HCT116 (cell line): ENCODE measurements around the gene SLC6A7. TPM values are rescaled to one million over a fixed set of nuclear protein-coding genes. Genes with fewer than 3 reads are reported as not detected.

Source experiments
- ATAC-seq: fragments of 200-7000 bp; cut with Tn5 transposase; 2 replicates; pipeline ENCODE4 v1.9.1; 2020; ENCODE audit warnings: mild to moderate bottlenecking, moderate library complexity
- BruUV-seq: library from RNA; stranded (reverse); fragments of 400-500 nt; replicated peaks from 2 replicates; lab custom pipeline; 2021; lab: Mats Ljungman, UMichigan
- CTCF ChIA-PET: fragments of 300-600 bp; sonication (Branson Sonifier 250); formaldehyde crosslinking; loops from one replicate; lab custom pipeline; 2021; ENCODE audit warnings: antibody characterized with exemption; lab: Charles Lee
- POLR2A ChIA-PET: fragments of 300-600, 350-600 bp; sonication (Branson Sonifier 250); formaldehyde crosslinking; loops from one replicate; lab custom pipeline; 2021; ENCODE audit warnings: antibody characterized with exemption; lab: Charles Lee
- RAD21 ChIA-PET, 2 experiments: fragments of 300-600 bp; sonication (Branson Sonifier 250); formaldehyde crosslinking; loops; one replicate each; lab custom pipeline; 2023; ENCODE audit warnings: low total read pairs in 2 of 2; ENCODE audit not compliant: uncharacterized antibody in 2 of 2, unreplicated experiment in 2 of 2, low non-redundant PET in 1 of 2; lab: Charles Lee
- DNase-seq: peaks from one replicate; pipeline ENCODE4 v3.0.0-alpha.2; 2010; ENCODE audit warnings: low read depth, low spot score
- H2AFZ ChIP-seq: fragments of 200-600 bp; shearing (Covaris generic), sonication (generic); 2 replicates; pipeline ENCODE4 v1.6.1; 2017; ENCODE audit warnings: low read depth, mixed run types, mixed read lengths, antibody characterized with exemption, low read length; ENCODE audit not compliant: poor library complexity, severe bottlenecking
- H3K27ac ChIP-seq: 2 replicates; pipeline ENCODE4 v1.5.1; 2012; ENCODE audit warnings: low read depth, low read length
- H3K27me3 ChIP-seq: fragments of 200-600 bp; sonication (generic); 2 replicates; pipeline ENCODE4 v1.6.1; 2016; ENCODE audit warnings: mixed run types, low read length, mixed read lengths; ENCODE audit not compliant: insufficient read depth
- H3K36me3 ChIP-seq, 2 experiments: fragments of 200-500 bp in 1 of 2; fragments of 200-600 bp in 1 of 2; sonication (Bioruptor generic) in 1 of 2; sonication (generic) in 1 of 2; 2 replicates each; pipeline versions ENCODE4 v1.5.1 to v1.6.1; 2014 to 2016; ENCODE audit warnings: low read length in 2 of 2, inconsistent platforms in 1 of 2, mixed read lengths in 1 of 2, mixed run types in 1 of 2; ENCODE audit not compliant: insufficient read depth in 2 of 2, control insufficient read depth in 1 of 2
- H3K4me1 ChIP-seq, 2 experiments: fragments of 200-600 bp in 1 of 2; sonication (generic) in 1 of 2; 2 replicates each; pipeline versions ENCODE4 v1.5.1 to v1.6.1; 2012 to 2017; ENCODE audit warnings: low read length in 2 of 2, inconsistent platforms in 1 of 2, mild to moderate bottlenecking in 1 of 2, mixed read lengths in 1 of 2, mixed run types in 1 of 2, moderate library complexity in 1 of 2; ENCODE audit not compliant: insufficient read depth in 2 of 2, control insufficient read depth in 1 of 2
- H3K4me2 ChIP-seq: fragments of 200-600 bp; sonication (generic); 2 replicates; pipeline ENCODE4 v1.6.1; 2017; ENCODE audit warnings: mixed run types, low read length, mixed read lengths
- H3K4me3 ChIP-seq, 2 experiments: fragments of 200-600 bp in 1 of 2; sonication (generic) in 1 of 2; replicated peaks in 1 of 2; 2 replicates each; pipeline ENCODE4 v1.5.1; 2011 to 2016; ENCODE audit warnings: low read length in 2 of 2, control low read depth in 1 of 2, low read depth in 1 of 2, mild to moderate bottlenecking in 1 of 2, mixed read lengths in 1 of 2, mixed run types in 1 of 2
- H3K79me2 ChIP-seq: fragments of 200-600 bp; sonication (generic); 2 replicates; pipeline ENCODE4 v1.6.1; 2017; ENCODE audit warnings: mild to moderate bottlenecking, mixed run types, low read length, moderate library complexity, mixed read lengths; ENCODE audit not compliant: insufficient read depth
- H3K9ac ChIP-seq: fragments of 200-600 bp; sonication (generic); 2 replicates; pipeline ENCODE4 v1.6.1; 2016; ENCODE audit warnings: low read length, mixed read lengths
- H3K9me2 ChIP-seq: fragments of 200-600 bp; sonication (generic), shearing (Covaris generic); 2 replicates; pipeline ENCODE4 v1.6.1; 2017; ENCODE audit warnings: mixed run types, mild to moderate bottlenecking, moderate library complexity; ENCODE audit not compliant: insufficient read depth
- H3K9me3 ChIP-seq, 2 experiments: fragments of 200-500 bp in 1 of 2; fragments of 200-600 bp in 1 of 2; sonication (Bioruptor generic) in 1 of 2; sonication (generic) in 1 of 2; 2 replicates each; pipeline ENCODE4 v1.6.1; 2014 to 2017; ENCODE audit warnings: low read length in 2 of 2, mixed read lengths in 2 of 2, inconsistent platforms in 1 of 2, low read depth in 1 of 2, mild to moderate bottlenecking in 1 of 2, mixed run types in 1 of 2, moderate library complexity in 1 of 2; ENCODE audit not compliant: control insufficient read depth in 1 of 2, insufficient read depth in 1 of 2
- H4K20me1 ChIP-seq: fragments of 200-600 bp; sonication (generic), shearing (Covaris generic); 2 replicates; pipeline ENCODE4 v1.6.1; 2017; ENCODE audit warnings: mixed run types, mild to moderate bottlenecking, moderate library complexity; ENCODE audit not compliant: insufficient read depth
- ZBTB33 ChIP-seq: IDR thresholded peaks from 2 replicates; pipeline ENCODE4 v1.6.1; 2011; ENCODE audit warnings: mild to moderate bottlenecking, low read length, moderate library complexity; ENCODE audit not compliant: insufficient replicate concordance; ENCODE audit errors: extremely low read depth
- ZFX ChIP-seq: fragments of 450-650 bp; IDR thresholded peaks from 2 replicates; pipeline ENCODE4 v1.6.1; 2017
- intact Hi-C: fragments of 100-400 bp; cut with micrococcal nuclease; formaldehyde crosslinking; loops from 2 replicates; pipeline ENCODE4 v1.10.0; 2022
- total RNA-seq: library from RNA; stranded (reverse); gene quantifications from one replicate; pipeline ENCODE4 v1.2.1, GENCODE V29; 2021; ENCODE audit not compliant: unreplicated experiment

Gene SLC6A7
- total RNA-seq, 1 experiment from 2014 or later: not detected

DNA sequence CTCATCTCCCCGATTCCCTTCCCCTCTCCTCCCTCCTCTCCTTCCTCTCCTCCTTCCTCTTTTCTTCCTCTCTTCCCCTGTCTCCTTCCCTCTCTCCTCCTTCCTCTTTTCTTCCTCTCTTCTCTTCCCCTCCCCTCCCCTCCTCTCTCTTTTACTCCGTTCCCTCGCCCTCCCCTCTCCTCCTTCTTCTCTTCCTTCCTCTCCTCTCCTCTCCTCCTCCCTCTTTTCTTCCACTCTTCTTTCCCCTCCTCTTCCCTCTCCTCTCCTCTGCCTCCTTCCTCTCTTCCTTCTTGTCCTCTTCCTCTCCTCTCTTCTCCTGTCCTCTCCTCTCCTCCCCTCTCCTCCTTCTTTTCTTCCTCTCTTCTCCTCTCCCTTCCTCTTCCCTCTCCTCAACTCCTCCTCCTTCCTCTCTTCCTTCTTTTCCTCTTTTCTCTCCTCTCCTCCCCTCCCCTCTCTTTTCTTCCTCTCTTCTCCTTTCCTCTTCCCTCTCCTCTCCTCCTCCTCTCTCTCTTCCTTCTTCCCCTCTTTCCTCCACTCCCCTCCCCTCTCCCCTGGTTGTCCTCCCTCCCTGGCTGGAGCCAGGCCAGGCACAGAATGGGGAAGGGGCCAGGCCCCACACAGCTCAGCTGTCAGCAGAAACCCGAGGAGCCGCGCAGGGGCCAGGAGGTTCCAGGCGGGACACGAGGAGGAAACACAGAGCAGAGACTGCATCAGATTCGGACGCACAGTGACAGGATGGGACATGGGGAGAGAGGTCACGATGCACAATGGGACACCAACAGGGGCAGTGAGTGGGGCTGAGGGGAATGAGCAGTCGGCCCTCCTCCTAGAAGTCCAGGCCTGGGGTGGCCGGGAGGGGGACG is 51.7 kb downstream of the SLC6A7 start:
- no peak for ATAC-seq

More for the DNA sequence above, 51.7 kb downstream of the SLC6A7 start:
- BruUV-seq: no TSS peak
- no peak for DNase-seq
- H4K20me1 ChIP-seq: no peaks in the 10 kb centered on the region
- H3K9me2 ChIP-seq: no peaks in the 10 kb centered on the region
- H3K36me3 ChIP-seq: no peaks in the 10 kb centered on the region
- H3K4me1 ChIP-seq: no peaks in the 10 kb centered on the region
- H3K9me3 ChIP-seq: no peaks in the 10 kb centered on the region
- POLR2A ChIA-PET: no interaction called here
- TF ChIP-seq ZBTB33: no peak
- TF ChIP-seq ZFX: no peak
- TF ChIP-seq, all 23 proteins: peak for 0
- ChIA-PET RAD21 (no interaction called here), CTCF (no interaction called here)
- H3K79me2 ChIP-seq: no peaks in the 10 kb centered on the region
- H3K4me2 ChIP-seq: no peak overlapping the region
- intact Hi-C loops: no loop called here
- H3K9ac ChIP-seq: no peak overlapping the region
- no peak overlapping the region for H3K4me3 ChIP-seq
- no peaks in the 10 kb centered on the region for H3K27me3 ChIP-seq
- no peak overlapping the region for H2AFZ ChIP-seq
- H3K27ac ChIP-seq: no peak overlapping the region
